Stimulated activated naive B cell treated with anti-CD40 and anti-IgM and Interleukin-4, amounts not matched to agents 10 μg/mL and 1 μg/mL and 100 μg/mL, for 72 hours (primary cell): Measurements from ENCODE around the gene PANX2.
A peak's percentile ranks its signal among the peaks of the same experiment; 100 is the strongest.

Experiments
- ATAC-seq, 2 donors: fragments of 150-1000 bp; cut with Tn5 transposase; replicated peaks; 2 replicates each; pipeline ENCODE4 v1.10.0; 2021; ENCODE audit warnings: moderate library complexity in 1 of 2
- DNase-seq: peaks from one replicate; pipeline ENCODE4 v3.0.0; 2021
- H3K27ac Mint-ChIP-seq: one replicate; pipeline ENCODE4 v1.8.0; 2022; ENCODE audit warnings: mild to moderate bottlenecking, mixed read lengths
- H3K27me3 Mint-ChIP-seq, 2 donors: one replicate each; pipeline ENCODE4 v1.8.0; 2022; ENCODE audit warnings: mixed read lengths in 2 of 2
- H3K36me3 Mint-ChIP-seq, 2 donors: one replicate each; pipeline ENCODE4 v1.8.0; 2022; ENCODE audit warnings: mixed read lengths in 2 of 2, mild to moderate bottlenecking in 1 of 2
- H3K4me1 Mint-ChIP-seq, 2 donors: one replicate each; pipeline ENCODE4 v1.8.0; 2022; ENCODE audit warnings: mixed read lengths in 2 of 2, mild to moderate bottlenecking in 1 of 2
- H3K4me3 Mint-ChIP-seq, 2 donors: one replicate each; pipeline ENCODE4 v1.8.0; 2022; ENCODE audit warnings: mild to moderate bottlenecking in 2 of 2, mixed read lengths in 2 of 2, moderate library complexity in 1 of 2
- H3K9me3 Mint-ChIP-seq, 2 donors: one replicate each; pipeline ENCODE4 v1.8.0; 2022; ENCODE audit warnings: mixed read lengths in 2 of 2, mild to moderate bottlenecking in 1 of 2

Gene PANX2

GRCh38 chr22:50171319-50171964 lies 911 bp downstream of the PANX2 start:
- H3K4me1 Mint-ChIP-seq, result peaks cover 40 to 58% of the 10 kb centered on the region in 2 donors

GRCh38 chr22:50171965-50172421 lies 1.5 kb downstream of the PANX2 start:
- peaks cover 41 to 64% of the 10 kb centered on the region in 2 donors for H3K4me1 Mint-ChIP-seq
- no peak for ATAC-seq
- H3K4me3 Mint-ChIP-seq, result peak overlapping the region; percentile 25 to 64
- no peaks in the 10 kb centered on the region for H3K9me3 Mint-ChIP-seq
- H3K27me3 Mint-ChIP-seq, result peaks cover 19 to 23% of the 10 kb centered on the region in 2 donors
- peak overlapping the region; percentile 69 for H3K27ac Mint-ChIP-seq
- H3K36me3 Mint-ChIP-seq, result peaks cover 7 to 8% of the 10 kb centered on the region in 2 donors
- DNase-seq, result no peak

More at GRCh38 chr22:50171319-50171964, 911 bp downstream of the PANX2 start:
- Mint-ChIP-seq H3K4me3 (peak overlapping the region; percentile 85 to 87), H3K9me3 (no peaks in the 10 kb centered on the region), H3K36me3 (peaks cover 2 to 4% of the 10 kb centered on the region in 2 donors), H3K27me3 (peaks cover 19 to 23% of the 10 kb centered on the region in 2 donors), H3K27ac (peak overlapping the region; percentile 92)
- DNase-seq, result no peak
- no peak for ATAC-seq

GRCh38 chr22:50173311-50173982 lies 2.9 kb downstream of the PANX2 start:
- peak; percentile 69 to 76 for ATAC-seq
- no peaks in the 10 kb centered on the region for H3K9me3 Mint-ChIP-seq
- peaks cover 15% of the 10 kb centered on the region in 2 donors for H3K36me3 Mint-ChIP-seq
- peaks cover 41 to 71% of the 10 kb centered on the region in 2 donors for H3K4me1 Mint-ChIP-seq
- DNase-seq, result no peak
- peak overlapping the region; percentile 71 for H3K27ac Mint-ChIP-seq
- peaks cover 9 to 13% of the 10 kb centered on the region in 2 donors for H3K27me3 Mint-ChIP-seq
- H3K4me3 Mint-ChIP-seq, result peak overlapping the region in 1 of 2 donors; percentile 64

- DNase-seq (no peak), ATAC-seq (no peak)
- no peak overlapping the region for H3K27ac Mint-ChIP-seq
- peaks cover 4 to 8% of the 10 kb centered on the region in 2 donors for H3K27me3 Mint-ChIP-seq
- peak overlapping the region in 1 of 2 donors; percentile 25 for H3K4me3 Mint-ChIP-seq
- peaks cover 37 to 65% of the 10 kb centered on the region in 2 donors for H3K4me1 Mint-ChIP-seq
- H3K36me3 Mint-ChIP-seq, result peaks cover 15 to 18% of the 10 kb centered on the region in 2 donors
- H3K9me3 Mint-ChIP-seq, result no peaks in the 10 kb centered on the region
These were observed 3.4 kb downstream of the PANX2 start for GRCh38 chr22:50173983-50174355.

GRCh38 chr22:50174382-50175190 lies 4.1 kb downstream of the PANX2 start:
- H3K36me3 Mint-ChIP-seq, result peaks cover 21 to 24% of the 10 kb centered on the region in 2 donors
- peaks cover 34 to 62% of the 10 kb centered on the region in 2 donors for H3K4me1 Mint-ChIP-seq
- no peak overlapping the region for H3K4me3 Mint-ChIP-seq
- DNase-seq (no peak), ATAC-seq (no peak)
- peaks cover 3 to 5% of the 10 kb centered on the region in 2 donors for H3K27me3 Mint-ChIP-seq
- H3K27ac Mint-ChIP-seq, result no peak overlapping the region
- no peaks in the 10 kb centered on the region for H3K9me3 Mint-ChIP-seq

GRCh38 chr22:50175191-50175461 lies 4.6 kb downstream of the PANX2 start:
- Mint-ChIP-seq H3K9me3 (no peaks in the 10 kb centered on the region), H3K4me1 (peaks cover 38 to 68% of the 10 kb centered on the region in 2 donors), H3K27me3 (peaks cover 7 to 9% of the 10 kb centered on the region in 2 donors), H3K27ac (peak overlapping the region; percentile 31), H3K36me3 (peaks cover 25 to 28% of the 10 kb centered on the region in 2 donors), H3K4me3 (no peak overlapping the region)
- DNase-seq, result no peak
- ATAC-seq, result no peak

GRCh38 chr22:50175921-50176849 lies 5.7 kb downstream of the PANX2 start:
- no peaks in the 10 kb centered on the region for H3K9me3 Mint-ChIP-seq
- H3K4me1 Mint-ChIP-seq, result peaks cover 36 to 69% of the 10 kb centered on the region in 2 donors

GRCh38 chr22:50176850-50177536 lies 6.5 kb downstream of the PANX2 start:
- no peak for ATAC-seq

More at GRCh38 chr22:50175921-50176849, 5.7 kb downstream of the PANX2 start:
- peak overlapping the region in 1 of 2 donors; percentile 21 for H3K4me3 Mint-ChIP-seq
- peaks cover 28 to 30% of the 10 kb centered on the region in 2 donors for H3K36me3 Mint-ChIP-seq
- ATAC-seq (peak; percentile 25 to 28), DNase-seq (no peak)
- peaks cover 6 to 7% of the 10 kb centered on the region in 2 donors for H3K27me3 Mint-ChIP-seq
- H3K27ac Mint-ChIP-seq, result peak overlapping the region; percentile 25

GRCh38 chr22:50177537-50178470 lies 7.3 kb downstream of the PANX2 start:
- no peak for ATAC-seq
- peaks cover 6 to 7% of the 10 kb centered on the region in 2 donors for H3K27me3 Mint-ChIP-seq
- H3K4me1 Mint-ChIP-seq, result peaks cover 29 to 53% of the 10 kb centered on the region in 2 donors
- H3K9me3 Mint-ChIP-seq, result no peaks in the 10 kb centered on the region
- peak overlapping the region; percentile 37 for H3K27ac Mint-ChIP-seq
- no peak overlapping the region for H3K4me3 Mint-ChIP-seq
- DNase-seq, result no peak
- peaks cover 28 to 30% of the 10 kb centered on the region in 2 donors for H3K36me3 Mint-ChIP-seq

More at GRCh38 chr22:50176850-50177536, 6.5 kb downstream of the PANX2 start:
- H3K4me3 Mint-ChIP-seq, result no peak overlapping the region
- H3K36me3 Mint-ChIP-seq, result peaks cover 28 to 30% of the 10 kb centered on the region in 2 donors
- peaks cover 33 to 61% of the 10 kb centered on the region in 2 donors for H3K4me1 Mint-ChIP-seq
- no peaks in the 10 kb centered on the region for H3K9me3 Mint-ChIP-seq
- peaks cover 6 to 7% of the 10 kb centered on the region in 2 donors for H3K27me3 Mint-ChIP-seq
- peak overlapping the region; percentile 37 for H3K27ac Mint-ChIP-seq
- DNase-seq, result no peak

GRCh38 chr22:50178471-50178864 lies 7.9 kb downstream of the PANX2 start:
- H3K9me3 Mint-ChIP-seq, result no peaks in the 10 kb centered on the region

GRCh38 chr22:50178871-50179869 lies 8.6 kb downstream of the PANX2 start:
- no peak for ATAC-seq
- H3K4me1 Mint-ChIP-seq, result peaks cover 23 to 47% of the 10 kb centered on the region in 2 donors
- H3K9me3 Mint-ChIP-seq, result no peaks in the 10 kb centered on the region
- DNase-seq, result no peak
- H3K27me3 Mint-ChIP-seq, result peaks cover 6 to 7% of the 10 kb centered on the region in 2 donors
- no peak overlapping the region for H3K27ac Mint-ChIP-seq
- peaks cover 28 to 30% of the 10 kb centered on the region in 2 donors for H3K36me3 Mint-ChIP-seq
- no peak overlapping the region for H3K4me3 Mint-ChIP-seq

More at GRCh38 chr22:50178471-50178864, 7.9 kb downstream of the PANX2 start:
- H3K36me3 Mint-ChIP-seq, result peaks cover 28 to 30% of the 10 kb centered on the region in 2 donors
- no peak overlapping the region for H3K4me3 Mint-ChIP-seq
- ATAC-seq (no peak), DNase-seq (no peak)
- H3K27ac Mint-ChIP-seq, result no peak overlapping the region
- H3K4me1 Mint-ChIP-seq, result peaks cover 24 to 47% of the 10 kb centered on the region in 2 donors
- peaks cover 6 to 7% of the 10 kb centered on the region in 2 donors for H3K27me3 Mint-ChIP-seq
